ENCODE data around the gene PIP4K2A.
"Not testable (repeated sequence)": the region's sequence is repeated elsewhere in the genome, so short reads cannot be mapped to it uniquely, and the experiment has no call there.

- TF ChIP-seq CTCF (conservative IDR thresholded peaks at IDR 0.05); ZFX (IDR thresholded peaks at IDR 0.05): not testable (repeated sequence)
Measured at GRCh38 chr10:22692119-22692518, 22.3 kb downstream of the PIP4K2A start.
